GM12891 (cell line): Measurements from ENCODE around the gene TFPI.

Experiments used
- DNase-seq: peaks from one replicate; pipeline ENCODE4 v3.0.0; 2011; ENCODE audit warnings: low spot score; ENCODE audit not compliant: insufficient read length
- FAIRE-seq: peaks from 2 replicates; lab custom pipeline; 2011; peaks lifted over from hg19 to GRCh38; lab: Jason Lieb, UNC
- PAX5 ChIP-seq: IDR thresholded peaks from 2 replicates; pipeline ENCODE4 v1.6.1; 2011; ENCODE audit warnings: low read length, moderate library complexity, mild to moderate bottlenecking; ENCODE audit not compliant: insufficient read depth, severe bottlenecking
- POLR2A ChIP-seq: IDR thresholded peaks from 2 replicates; pipeline ENCODE4 v1.6.1; 2011; ENCODE audit warnings: low read depth, low read length, control low read depth
- POLR2AphosphoS5 ChIP-seq: IDR thresholded peaks from 2 replicates; pipeline ENCODE4 v1.6.1; 2011; ENCODE audit warnings: low read depth, low read length, control low read depth
- POU2F2 ChIP-seq: IDR thresholded peaks from 2 replicates; pipeline ENCODE4 v1.6.1; 2011; ENCODE audit warnings: low read depth, mild to moderate bottlenecking, control low read depth, low read length, moderate library complexity
- SPI1 ChIP-seq: IDR thresholded peaks from 2 replicates; pipeline ENCODE4 v1.6.1; 2011; ENCODE audit warnings: low read depth, low read length, control low read depth
- TAF1 ChIP-seq: IDR thresholded peaks from 2 replicates; pipeline ENCODE4 v1.6.1; 2011; ENCODE audit warnings: low read depth, low read length, control low read depth

Gene TFPI

GRCh38 chr2:187442778-187443177 lies 111.5 kb downstream of the TFPI start:
- no peak for FAIRE-seq
- no peak for TF ChIP-seq TAF1
- TF ChIP-seq POLR2AphosphoS5: no peak
- TF ChIP-seq POLR2A: no peak
- no peak for TF ChIP-seq SPI1
- TF ChIP-seq POU2F2: no peak
- TF ChIP-seq PAX5: no peak
- no peak for DNase-seq

GRCh38 chr2:187442378-187442777 lies 111.9 kb downstream of the TFPI start:
- FAIRE-seq (no peak), DNase-seq (no peak)
- TF ChIP-seq POU2F2 (no peak), TAF1 (no peak), PAX5 (no peak), SPI1 (no peak), POLR2A (no peak), POLR2AphosphoS5 (no peak)

GRCh38 chr2:187440101-187440675 lies 114.0 kb downstream of the TFPI start:
- FAIRE-seq: no peak
- TF ChIP-seq PAX5 (no peak), POLR2AphosphoS5 (no peak), SPI1 (no peak)
- DNase-seq: no peak

- no peak for TF ChIP-seq TAF1
- TF ChIP-seq PAX5: no peak
- TF ChIP-seq POLR2AphosphoS5: no peak
- TF ChIP-seq POLR2A: no peak
- no peak for TF ChIP-seq POU2F2
- no peak for TF ChIP-seq SPI1
- no peak for DNase-seq
- FAIRE-seq: no peak
These were observed 115.8 kb downstream of the TFPI start for GRCh38 chr2:187438455-187438854.

GRCh38 chr2:187435756-187436155 lies 118.5 kb downstream of the TFPI start:
- no peak for FAIRE-seq
- no peak for TF ChIP-seq SPI1
- no peak for TF ChIP-seq POLR2A
- TF ChIP-seq PAX5: no peak
- TF ChIP-seq POLR2AphosphoS5: no peak
- no peak for TF ChIP-seq TAF1
- TF ChIP-seq POU2F2: no peak
- DNase-seq: no peak

- no peak for FAIRE-seq
- TF ChIP-seq POLR2A (no peak), PAX5 (no peak)
- DNase-seq: no peak
These were observed 119.2 kb downstream of the TFPI start for GRCh38 chr2:187435078-187435477.

- no peak for FAIRE-seq
- TF ChIP-seq POLR2A (no peak), TAF1 (no peak), SPI1 (no peak)
- no peak for DNase-seq
These were observed 119.9 kb downstream of the TFPI start for GRCh38 chr2:187434342-187434785.

GRCh38 chr2:187431911-187432310 lies 122.3 kb downstream of the TFPI start:
- TF ChIP-seq POLR2A (no peak), POLR2AphosphoS5 (no peak), TAF1 (no peak), POU2F2 (no peak), SPI1 (no peak), PAX5 (no peak)
- FAIRE-seq (no peak), DNase-seq (no peak)

- DNase-seq (no peak), FAIRE-seq (no peak)
These were observed 124.2 kb downstream of the TFPI start for GRCh38 chr2:187429989-187430388.

GRCh38 chr2:187424146-187424545 lies 130.1 kb downstream of the TFPI start:
- no peak for DNase-seq
- no peak for FAIRE-seq
- TF ChIP-seq SPI1: no peak
- TF ChIP-seq POU2F2: no peak
- no peak for TF ChIP-seq POLR2A
- TF ChIP-seq PAX5: no peak
- no peak for TF ChIP-seq POLR2AphosphoS5
- no peak for TF ChIP-seq TAF1

More at GRCh38 chr2:187429989-187430388, 124.2 kb downstream of the TFPI start:
- TF ChIP-seq PAX5 (no peak), POU2F2 (no peak), SPI1 (no peak), TAF1 (no peak), POLR2AphosphoS5 (no peak), POLR2A (no peak)

GRCh38 chr2:187422282-187422681 lies 132.0 kb downstream of the TFPI start:
- FAIRE-seq: no peak
- TF ChIP-seq POLR2AphosphoS5 (no peak), SPI1 (no peak), POU2F2 (no peak)

GRCh38 chr2:187421519-187421918 lies 132.7 kb downstream of the TFPI start:
- FAIRE-seq (no peak), DNase-seq (no peak)
- TF ChIP-seq POLR2AphosphoS5 (no peak), POU2F2 (no peak), PAX5 (no peak), POLR2A (no peak), SPI1 (no peak), TAF1 (no peak)

More at GRCh38 chr2:187422282-187422681, 132.0 kb downstream of the TFPI start:
- no peak for DNase-seq
